ENCODE measurements around the gene TSPAN31. TPM values are rescaled to one million over a fixed set of nuclear protein-coding genes. Genes with fewer than 3 reads are reported as not detected.

Gene TSPAN31
- polyA plus RNA-seq, 2 of the 4 experiments (the other 2 are of a cell fraction): 20.6 to 51.9 TPM

Other genes with a start within 250 kb of the TSPAN31 start
- gene DDIT3, start 224.5 kb upstream of the TSPAN31 start, polyA plus RNA-seq (2011; rRNA removed): 73.1 and 93.0 TPM in 2 replicates
- gene DDIT3, start 224.5 kb upstream of the TSPAN31 start, polyA plus RNA-seq (2017; fragmentation: RNase III; extraction: RNeasy Plus Mini Kit Qiagen cat#74134 plus additional on column Dnase treatment): 11.5 to 16.0 TPM (median 13.5 TPM) in 3 replicates
- 4.6 and 7.3 TPM in 2 replicates for gene MBD6, start 222.2 kb upstream of the TSPAN31 start, polyA plus RNA-seq (2011; rRNA removed)
- gene MBD6, start 222.2 kb upstream of the TSPAN31 start, polyA plus RNA-seq (2017; fragmentation: RNase III; extraction: RNeasy Plus Mini Kit Qiagen cat#74134 plus additional on column Dnase treatment): 18.7 to 25.3 TPM (median 24.2 TPM) in 3 replicates
- gene DCTN2, start 197.8 kb upstream of the TSPAN31 start, polyA plus RNA-seq (2011; rRNA removed): 140 and 169 TPM in 2 replicates
- gene DCTN2, start 197.8 kb upstream of the TSPAN31 start, polyA plus RNA-seq (2017; fragmentation: RNase III; extraction: RNeasy Plus Mini Kit Qiagen cat#74134 plus additional on column Dnase treatment): 203 to 211 TPM (median 211 TPM) in 3 replicates
- gene KIF5A, start 195.0 kb upstream of the TSPAN31 start, polyA plus RNA-seq (2011; rRNA removed): 0.89 and 0.90 TPM in 2 replicates
- gene KIF5A, start 195.0 kb upstream of the TSPAN31 start, polyA plus RNA-seq (2017; fragmentation: RNase III; extraction: RNeasy Plus Mini Kit Qiagen cat#74134 plus additional on column Dnase treatment): 0.45 to 0.61 TPM (median 0.55 TPM) in 3 replicates
- gene PIP4K2C, start 153.8 kb upstream of the TSPAN31 start, polyA plus RNA-seq (2011; rRNA removed): 60.9 and 62.9 TPM in 2 replicates
- 30.5 to 35.7 TPM (median 35.3 TPM) in 3 replicates for gene PIP4K2C, start 153.8 kb upstream of the TSPAN31 start, polyA plus RNA-seq (2017; fragmentation: RNase III; extraction: RNeasy Plus Mini Kit Qiagen cat#74134 plus additional on column Dnase treatment)
- gene DTX3, start 140.2 kb upstream of the TSPAN31 start, polyA plus RNA-seq (2011; rRNA removed): 21.7 and 29.6 TPM in 2 replicates
- 18.1 to 26.2 TPM (median 24.7 TPM) in 3 replicates for gene DTX3, start 140.2 kb upstream of the TSPAN31 start, polyA plus RNA-seq (2017; fragmentation: RNase III; extraction: RNeasy Plus Mini Kit Qiagen cat#74134 plus additional on column Dnase treatment)
- 9.3 and 9.9 TPM in 2 replicates for gene ARHGEF25, start 133.6 kb upstream of the TSPAN31 start, polyA plus RNA-seq (2011; rRNA removed)
- gene ARHGEF25, start 133.6 kb upstream of the TSPAN31 start, polyA plus RNA-seq (2017; fragmentation: RNase III; extraction: RNeasy Plus Mini Kit Qiagen cat#74134 plus additional on column Dnase treatment): 8.0 to 13.8 TPM (median 11.9 TPM) in 3 replicates
- gene B4GALNT1, start 111.8 kb upstream of the TSPAN31 start, polyA plus RNA-seq (2011; rRNA removed): 25.7 and 27.0 TPM in 2 replicates
- gene B4GALNT1, start 111.8 kb upstream of the TSPAN31 start, polyA plus RNA-seq (2017; fragmentation: RNase III; extraction: RNeasy Plus Mini Kit Qiagen cat#74134 plus additional on column Dnase treatment): 33.2 to 35.1 TPM (median 33.4 TPM) in 3 replicates
- 183 and 208 TPM in 2 replicates for gene OS9, start 50.9 kb upstream of the TSPAN31 start, polyA plus RNA-seq (2011; rRNA removed)
- gene OS9, start 50.9 kb upstream of the TSPAN31 start, polyA plus RNA-seq (2017; fragmentation: RNase III; extraction: RNeasy Plus Mini Kit Qiagen cat#74134 plus additional on column Dnase treatment): 115 to 128 TPM (median 128 TPM) in 3 replicates
- 0.26 and 0.36 TPM in 2 replicates for gene AGAP2, start 6.3 kb upstream of the TSPAN31 start, polyA plus RNA-seq (2011; rRNA removed)
- gene AGAP2, start 6.3 kb upstream of the TSPAN31 start, polyA plus RNA-seq (2017; fragmentation: RNase III; extraction: RNeasy Plus Mini Kit Qiagen cat#74134 plus additional on column Dnase treatment): 0.21 to 0.45 TPM (median 0.28 TPM) in 3 replicates
- gene CDK4, start 7.3 kb downstream of the TSPAN31 start, polyA plus RNA-seq (2011; rRNA removed): 226 and 289 TPM in 2 replicates
- 226 to 255 TPM (median 229 TPM) in 3 replicates for gene CDK4, start 7.3 kb downstream of the TSPAN31 start, polyA plus RNA-seq (2017; fragmentation: RNase III; extraction: RNeasy Plus Mini Kit Qiagen cat#74134 plus additional on column Dnase treatment)
- 7.2 and 8.4 TPM in 2 replicates for gene MARCHF9, start 10.1 kb downstream of the TSPAN31 start, polyA plus RNA-seq (2011; rRNA removed)
- gene MARCHF9, start 10.1 kb downstream of the TSPAN31 start, polyA plus RNA-seq (2017; fragmentation: RNase III; extraction: RNeasy Plus Mini Kit Qiagen cat#74134 plus additional on column Dnase treatment): 4.7 to 6.8 TPM (median 5.9 TPM) in 3 replicates
- 1.8 and 1.9 TPM in 2 replicates for gene CYP27B1, start 22.0 kb downstream of the TSPAN31 start, polyA plus RNA-seq (2011; rRNA removed)
- gene CYP27B1, start 22.0 kb downstream of the TSPAN31 start, polyA plus RNA-seq (2017; fragmentation: RNase III; extraction: RNeasy Plus Mini Kit Qiagen cat#74134 plus additional on column Dnase treatment): 1.9 to 2.9 TPM (median 2.3 TPM) in 3 replicates
- 60.2 and 71.3 TPM in 2 replicates for gene METTL1, start 27.1 kb downstream of the TSPAN31 start, polyA plus RNA-seq (2011; rRNA removed)
- 55.2 to 64.9 TPM (median 63.0 TPM) in 3 replicates for gene METTL1, start 27.1 kb downstream of the TSPAN31 start, polyA plus RNA-seq (2017; fragmentation: RNase III; extraction: RNeasy Plus Mini Kit Qiagen cat#74134 plus additional on column Dnase treatment)
- gene EEF1AKMT3, start 27.6 kb downstream of the TSPAN31 start, polyA plus RNA-seq (2011; rRNA removed): 13.8 and 15.8 TPM in 2 replicates
- gene EEF1AKMT3, start 27.6 kb downstream of the TSPAN31 start, polyA plus RNA-seq (2017; fragmentation: RNase III; extraction: RNeasy Plus Mini Kit Qiagen cat#74134 plus additional on column Dnase treatment): 6.2 to 8.0 TPM (median 7.3 TPM) in 3 replicates
- 31.7 and 39.9 TPM in 2 replicates for gene TSFM, start 37.7 kb downstream of the TSPAN31 start, polyA plus RNA-seq (2011; rRNA removed)
- gene TSFM, start 37.7 kb downstream of the TSPAN31 start, polyA plus RNA-seq (2017; fragmentation: RNase III; extraction: RNeasy Plus Mini Kit Qiagen cat#74134 plus additional on column Dnase treatment): 56.6 to 60.2 TPM (median 59.2 TPM) in 3 replicates
- 0.99 and 1.1 TPM in 2 replicates for gene AVIL, start 73.7 kb downstream of the TSPAN31 start, polyA plus RNA-seq (2011; rRNA removed)
- 0.33 to 1.1 TPM (median 0.53 TPM) in 3 replicates for gene AVIL, start 73.7 kb downstream of the TSPAN31 start, polyA plus RNA-seq (2017; fragmentation: RNase III; extraction: RNeasy Plus Mini Kit Qiagen cat#74134 plus additional on column Dnase treatment)
- 87.7 and 114 TPM in 2 replicates for gene CTDSP2, start 101.7 kb downstream of the TSPAN31 start, polyA plus RNA-seq (2011; rRNA removed)
- gene CTDSP2, start 101.7 kb downstream of the TSPAN31 start, polyA plus RNA-seq (2017; fragmentation: RNase III; extraction: RNeasy Plus Mini Kit Qiagen cat#74134 plus additional on column Dnase treatment): 26.1 to 34.5 TPM (median 31.3 TPM) in 3 replicates
- gene ATP23, start 196.5 kb downstream of the TSPAN31 start, polyA plus RNA-seq (2011; rRNA removed): 13.4 and 14.7 TPM in 2 replicates
- 6.3 to 7.5 TPM (median 7.0 TPM) in 3 replicates for gene ATP23, start 196.5 kb downstream of the TSPAN31 start, polyA plus RNA-seq (2017; fragmentation: RNase III; extraction: RNeasy Plus Mini Kit Qiagen cat#74134 plus additional on column Dnase treatment)

All from A549 (cell line).